RPMI8226 (cell line): ENCODE data around the gene SELENOM.
"Not testable (repeated sequence)": the region's sequence is repeated elsewhere in the genome, so short reads cannot be mapped to it uniquely, and the experiment has no call there.

Source experiments
- DNase-seq: peaks from one replicate; pipeline ENCODE4 v3.0.0-alpha.2; 2015

Gene SELENOM

GRCh38 chr22:31130873-31131272 is 23.5 kb upstream of the SELENOM start:
- no peak for DNase-seq

GRCh38 chr22:31128156-31128555 is 20.8 kb upstream of the SELENOM start:
- DNase-seq: no peak

DNA sequence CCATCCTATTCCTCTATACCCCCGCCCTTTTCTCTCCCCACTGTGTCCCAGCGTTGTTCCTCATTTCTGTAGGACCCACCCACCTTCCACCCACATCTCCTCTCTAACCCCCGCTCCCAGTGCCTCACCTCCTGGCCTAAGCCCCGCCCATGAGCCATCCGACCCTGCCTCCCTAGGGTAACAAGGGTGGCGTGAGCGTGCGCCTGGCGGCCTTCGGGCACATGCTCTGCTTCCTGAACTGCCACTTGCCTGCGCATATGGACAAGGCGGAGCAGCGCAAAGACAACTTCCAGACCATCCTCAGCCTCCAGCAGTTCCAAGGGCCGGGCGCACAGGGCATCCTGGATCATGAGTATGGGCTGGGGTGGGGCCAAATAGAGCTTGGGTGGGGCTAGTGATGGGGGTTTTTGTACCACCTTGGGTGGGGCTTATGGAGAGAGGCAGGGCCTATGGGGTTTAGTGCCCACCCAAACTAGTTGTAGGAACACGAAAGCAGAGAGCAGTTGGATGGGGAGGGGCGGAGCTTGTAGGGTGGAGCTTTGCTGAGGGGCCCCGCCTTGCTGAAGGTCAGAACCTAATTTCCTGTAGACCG is 19.9 kb upstream of the SELENOM start:
- DNase-seq: no peak

GRCh38 chr22:31126869-31127175 is 19.5 kb upstream of the SELENOM start:
- no peak for DNase-seq

GRCh38 chr22:31126128-31126868 is 18.9 kb upstream of the SELENOM start:
- DNase-seq: no peak

DNA sequence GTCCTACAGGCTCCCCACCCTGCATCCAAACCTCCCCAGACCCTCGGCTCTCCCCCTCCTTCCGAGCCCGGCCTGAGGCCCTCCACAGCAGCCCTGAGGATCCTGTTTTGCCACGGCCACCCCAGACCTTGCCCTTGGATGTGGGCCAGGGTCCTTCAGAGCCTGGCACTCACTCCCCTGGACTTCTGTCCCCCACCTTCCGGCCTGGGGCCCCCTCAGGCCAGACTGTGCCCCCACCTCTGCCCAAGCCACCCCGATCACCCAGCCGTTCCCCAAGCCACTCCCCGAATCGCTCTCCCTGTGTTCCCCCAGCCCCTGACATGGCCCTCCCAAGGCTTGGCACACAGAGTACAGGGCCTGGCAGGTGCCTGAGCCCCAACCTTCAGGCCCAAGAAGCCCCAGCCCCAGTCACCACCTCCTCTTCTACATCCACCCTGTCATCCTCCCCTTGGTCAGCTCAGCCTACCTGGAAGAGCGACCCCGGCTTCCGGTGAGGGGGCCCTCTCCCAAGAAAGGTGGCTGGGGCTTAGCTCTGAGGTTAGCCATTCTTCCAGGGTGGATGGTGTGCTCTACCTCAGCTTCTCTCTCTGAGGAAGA is 18.3 kb upstream of the SELENOM start:
- no peak for DNase-seq

DNA sequence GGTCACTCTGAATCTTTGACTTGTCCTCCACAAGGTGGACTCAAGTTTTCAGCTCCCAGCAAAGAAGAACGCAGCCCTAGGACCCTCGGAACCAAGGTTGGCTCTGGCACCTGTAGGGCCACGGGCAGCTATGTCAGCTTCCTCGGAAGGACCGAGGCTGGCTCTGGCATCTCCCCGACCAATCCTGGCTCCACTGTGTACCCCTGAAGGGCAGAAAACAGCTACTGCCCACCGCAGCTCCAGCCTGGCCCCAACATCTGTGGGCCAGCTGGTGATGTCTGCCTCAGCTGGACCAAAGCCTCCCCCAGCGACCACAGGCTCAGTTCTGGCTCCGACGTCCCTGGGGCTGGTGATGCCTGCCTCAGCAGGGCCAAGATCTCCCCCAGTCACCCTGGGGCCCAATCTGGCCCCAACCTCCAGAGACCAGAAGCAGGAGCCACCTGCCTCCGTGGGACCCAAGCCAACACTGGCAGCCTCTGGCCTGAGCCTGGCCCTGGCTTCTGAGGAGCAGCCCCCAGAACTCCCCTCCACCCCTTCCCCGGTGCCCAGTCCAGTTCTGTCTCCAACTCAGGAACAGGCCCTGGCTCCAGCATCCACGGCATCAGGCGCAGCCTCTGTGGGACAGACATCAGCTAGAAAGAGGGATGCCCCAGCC is 17.6 kb upstream of the SELENOM start:
- no peak for DNase-seq

GRCh38 chr22:31124290-31124689 is 16.9 kb upstream of the SELENOM start:
- DNase-seq: no peak

DNA sequence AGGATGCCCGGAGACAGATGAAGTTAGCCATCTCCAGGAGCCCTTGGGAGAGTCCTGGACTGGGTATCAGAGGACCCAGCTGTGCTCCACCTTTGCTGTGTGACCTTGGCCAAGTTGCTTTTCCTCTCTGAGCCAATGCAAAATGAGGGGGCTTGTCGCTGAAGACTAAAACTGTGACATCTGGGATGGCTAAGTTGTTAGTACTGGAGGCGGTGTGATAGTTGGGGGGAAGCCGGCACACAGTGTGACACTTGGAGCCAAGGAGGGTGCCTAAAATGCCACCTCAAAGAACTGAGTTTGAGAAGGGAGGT is 15.9 kb upstream of the SELENOM start:
- DNase-seq: no peak

DNA sequence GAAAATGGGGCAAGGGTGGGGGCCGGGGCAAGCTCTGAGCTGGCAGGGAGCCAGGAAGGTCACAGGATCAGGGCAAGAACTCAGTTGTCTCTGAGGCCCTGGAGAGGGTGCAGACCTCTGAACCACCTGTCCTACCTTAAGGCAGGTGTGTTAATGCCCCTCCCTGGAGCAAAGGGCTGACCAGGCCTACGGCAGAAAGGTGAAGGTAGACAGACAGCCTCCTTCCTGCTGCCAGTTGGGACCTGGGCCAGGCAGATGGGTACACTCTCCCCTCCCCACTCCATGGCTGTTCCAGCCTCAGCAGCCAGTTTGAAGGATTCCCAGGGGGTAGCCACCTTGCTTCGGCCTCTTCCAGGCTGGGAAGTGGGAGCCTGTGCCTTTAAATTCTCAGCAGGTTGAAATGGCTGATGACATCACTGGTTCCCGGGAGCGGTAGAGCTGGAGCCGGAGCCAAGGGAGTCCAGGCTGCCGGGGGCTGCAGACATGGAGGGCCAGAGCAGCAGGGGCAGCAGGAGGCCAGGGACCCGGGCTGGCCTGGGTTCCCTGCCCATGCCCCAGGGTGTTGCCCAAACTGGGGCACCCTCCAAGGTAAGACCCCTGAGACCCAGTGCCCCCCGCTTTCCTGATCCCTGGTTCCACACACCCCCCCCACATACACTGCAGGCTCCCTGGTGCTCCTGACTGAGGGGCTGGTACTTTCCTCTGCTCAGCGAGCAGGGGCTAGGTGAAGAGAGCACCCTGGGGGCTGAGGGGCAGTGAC is 15.3 kb upstream of the SELENOM start, which contains the start of gene INPP5J:
TSS of gene INPP5J (plus strand) at position 435 of the 760 bp plus-strand sequence. CDS start at position 484, 49 bp downstream.
- peak; percentile 60 for DNase-seq

DNA sequence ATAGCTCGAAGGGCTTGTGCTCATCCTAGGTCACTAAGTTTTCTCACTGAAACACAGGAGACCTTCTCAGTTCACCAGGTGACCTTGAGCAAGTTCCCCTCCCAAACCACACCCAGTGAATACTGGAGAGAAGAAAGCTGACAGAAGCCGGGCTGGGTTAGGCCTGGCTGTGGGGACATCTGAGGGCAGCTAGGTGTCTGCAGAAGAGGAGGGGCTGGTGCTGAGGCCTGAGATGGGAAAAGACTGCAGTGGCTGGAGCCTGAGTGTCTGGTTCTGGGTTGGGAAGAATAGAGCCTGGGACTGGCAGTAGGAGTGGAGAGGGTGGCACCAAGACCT is 14.8 kb upstream of the SELENOM start:
- peak; percentile 37 for DNase-seq

DNA sequence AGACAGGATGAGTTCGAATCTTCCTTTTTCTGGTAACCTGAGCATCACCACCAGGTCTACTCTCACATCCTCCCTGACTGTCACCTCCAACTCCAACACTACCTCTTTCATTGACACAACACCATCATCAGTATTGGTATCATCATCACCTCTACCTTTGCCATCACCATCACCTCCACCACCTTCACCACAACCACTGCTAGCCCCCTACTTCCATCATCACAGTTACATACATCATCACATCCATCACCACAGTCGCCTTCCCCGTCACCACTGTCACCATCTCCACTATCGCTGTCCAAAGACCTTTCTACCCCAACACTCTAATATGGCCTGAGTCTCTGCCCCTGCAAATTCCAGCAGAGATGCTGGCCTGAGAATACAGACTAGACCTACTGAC is 14.0 kb upstream of the SELENOM start:
- no peak for DNase-seq

GRCh38 chr22:31120642-31121041 is 13.3 kb upstream of the SELENOM start:
- no peak for DNase-seq

DNA sequence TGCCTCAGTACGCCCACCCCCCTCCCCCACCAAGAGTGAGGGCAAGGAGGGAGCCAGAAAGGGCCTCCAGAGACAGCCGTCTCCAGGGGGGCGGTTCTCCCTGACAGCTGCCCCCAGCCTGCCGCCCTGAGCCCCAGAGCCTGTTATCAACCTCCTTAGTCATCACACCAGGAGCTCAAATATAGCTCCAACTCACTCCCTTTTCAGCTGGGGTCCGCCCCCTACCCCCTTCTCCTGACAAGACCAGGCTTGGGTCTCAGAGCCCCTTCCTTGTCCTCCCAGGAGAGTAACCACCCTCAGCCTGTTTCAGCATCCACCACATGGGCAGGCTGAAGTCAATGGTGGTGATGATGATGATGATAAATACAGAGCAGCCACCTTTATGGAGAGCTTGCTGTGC is 12.9 kb upstream of the SELENOM start:
- no peak for DNase-seq

- DNase-seq: peak; percentile 49
Measured at GRCh38 chr22:31119026-31119717, 11.8 kb upstream of the SELENOM start.

GRCh38 chr22:31118046-31118820 is 10.9 kb upstream of the SELENOM start:
- DNase-seq: no peak

DNA sequence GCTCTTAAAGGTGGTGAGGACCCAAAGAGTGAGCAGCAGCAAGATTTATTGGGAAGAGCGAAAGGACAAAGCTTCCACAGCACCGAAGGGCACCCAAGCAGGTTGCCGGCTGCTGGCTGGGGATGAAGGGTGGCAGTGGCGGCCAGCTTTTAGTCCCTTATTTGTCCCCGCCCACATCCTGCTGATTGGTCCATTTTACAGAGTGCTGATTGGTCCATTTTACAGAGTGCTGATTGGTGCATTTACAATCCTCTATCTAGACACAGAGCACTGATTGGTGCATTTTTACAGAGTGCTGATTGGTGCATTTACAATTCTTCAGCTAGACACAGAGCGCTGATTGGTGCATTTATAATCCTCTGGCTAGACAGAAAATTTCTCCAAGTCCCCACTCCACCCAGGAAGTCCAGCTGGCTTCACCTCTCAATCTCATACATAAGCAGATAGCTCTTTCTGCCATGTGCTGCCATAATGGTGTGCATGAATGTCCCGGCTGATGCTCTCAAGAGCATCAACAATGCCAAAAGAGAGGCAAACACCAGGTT is 5.3 kb upstream of the SELENOM start:
- DNase-seq: not testable (repeated sequence)

DNA sequence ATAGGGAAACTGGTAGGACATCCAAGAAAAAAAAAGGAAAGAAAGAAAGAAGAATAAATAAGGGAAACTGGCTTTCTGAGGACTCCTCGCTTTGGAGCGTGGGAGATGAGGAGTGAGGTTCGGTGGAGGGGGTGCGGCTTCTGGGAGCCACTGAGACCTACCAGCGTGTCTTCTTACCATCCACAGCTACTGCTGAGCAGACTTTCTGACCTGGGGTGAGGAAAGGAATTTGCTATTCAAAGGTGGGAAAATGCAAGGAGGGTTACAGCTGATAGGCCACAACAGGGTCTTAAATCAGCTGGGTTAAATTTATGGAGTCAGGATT is 488 bp upstream of the SELENOM start:
- DNase-seq: no peak

DNA sequence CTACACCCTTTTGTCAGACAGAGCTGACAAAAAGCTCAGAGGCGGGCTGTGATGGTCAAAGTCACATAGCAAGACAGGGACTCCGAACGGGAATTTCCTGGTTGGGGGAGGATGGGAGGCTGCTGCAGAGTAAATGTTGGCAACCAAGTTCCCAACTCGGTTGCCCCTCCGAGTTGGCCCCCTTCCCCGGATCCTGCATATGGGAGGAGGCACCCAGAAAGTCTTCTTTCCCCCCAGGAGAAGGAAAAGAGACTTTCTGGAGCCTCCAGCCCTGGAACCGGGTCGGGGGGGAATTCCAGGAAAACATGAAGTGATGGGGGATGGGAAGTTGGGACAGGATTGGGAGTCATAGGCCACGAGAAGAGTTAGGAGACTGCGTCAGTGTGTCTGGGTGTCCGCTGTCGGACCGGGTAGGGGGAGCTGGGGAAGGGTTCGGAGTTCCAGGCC is 614 bp downstream of the SELENOM start:
- DNase-seq: no peak

DNA sequence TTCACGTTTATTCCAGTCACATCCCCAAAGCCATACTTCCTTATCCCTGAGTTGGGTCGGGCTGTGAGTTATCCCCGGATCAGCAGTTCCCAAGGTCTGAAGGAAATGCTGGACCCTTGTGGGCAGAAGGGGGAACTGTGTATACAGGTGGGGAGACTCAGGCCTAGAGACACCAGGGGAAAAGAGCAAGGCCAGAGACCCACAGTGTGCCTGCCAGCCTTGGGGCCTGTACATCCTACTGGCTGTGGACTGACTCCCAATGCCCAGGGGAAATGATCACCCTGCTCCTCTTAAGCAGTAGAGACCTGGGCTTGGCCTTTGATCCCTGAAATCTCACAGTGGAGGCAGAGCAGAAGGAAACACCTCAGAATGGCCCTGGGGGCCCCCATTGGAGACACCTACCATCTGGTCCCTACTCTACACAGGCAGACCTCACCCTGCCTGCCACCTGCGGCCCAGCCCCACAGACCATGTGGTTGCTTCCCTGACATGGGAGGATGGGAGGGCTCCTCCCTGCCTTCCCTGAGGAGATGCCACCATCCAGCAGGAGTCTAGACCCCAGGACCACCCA is 1.3 kb downstream of the SELENOM start:
- DNase-seq: no peak

- no peak for DNase-seq
Measured at GRCh38 chr22:31105282-31105929, 2.0 kb downstream of the SELENOM start.
